Urinary bladder (tissue), 4 donors: ENCODE data around the gene NOX5. TPM values are rescaled to one million over a fixed set of nuclear protein-coding genes. Genes with fewer than 3 reads are reported as not detected.
A peak's percentile ranks its signal among the peaks of the same experiment; 100 is the strongest.
"Not testable (repeated sequence)": the region's sequence is repeated elsewhere in the genome, so short reads cannot be mapped to it uniquely, and the experiment has no call there.

ENCODE experiments used
- DNase-seq: peaks from one replicate; pipeline ENCODE4 v3.0.0-alpha.2; 2015; ENCODE audit errors: extremely low spot score
- H3K27ac ChIP-seq: one replicate; pipeline ENCODE4 v1.5.1; 2013; ENCODE audit warnings: low read depth, mild to moderate bottlenecking, moderate library complexity
- H3K36me3 ChIP-seq: one replicate; pipeline ENCODE4 v1.6.1; 2013; ENCODE audit warnings: mild to moderate bottlenecking, moderate library complexity; ENCODE audit not compliant: insufficient read depth
- H3K4me1 ChIP-seq: one replicate; pipeline ENCODE4 v1.6.1; 2013; ENCODE audit warnings: mild to moderate bottlenecking, moderate library complexity; ENCODE audit not compliant: insufficient read depth
- H3K4me3 ChIP-seq: one replicate; pipeline ENCODE4 v1.5.1; 2013; ENCODE audit warnings: low read depth, low read length
- WGBS: extraction: QIAGEN DNeasy Blood & Tissue Kit; methylation state at CpG from one replicate; pipeline ENCODE4 v1.1.7; 2013; 5-methylcytosine and 5-hydroxymethylcytosine counted together
- polyA plus RNA-seq: library from polyadenylated mRNA; stranded (reverse); fragments of 200-250 nt; gene quantifications from one replicate; pipeline ENCODE4 v1.2.3, GENCODE V29; 2013
- total RNA-seq: library from RNA; depleted of rRNA; stranded (reverse); fragments of >200 nt; gene quantifications from one replicate; pipeline ENCODE4 v1.2.3, GENCODE V29; 2014
- donor health status: healthy with polysubstance abuse.
- donor health status: healthy.

NOX5 gene
- total and polyA plus RNA-seq, 2 donors, result 0.16 to 0.19 TPM

DNA sequence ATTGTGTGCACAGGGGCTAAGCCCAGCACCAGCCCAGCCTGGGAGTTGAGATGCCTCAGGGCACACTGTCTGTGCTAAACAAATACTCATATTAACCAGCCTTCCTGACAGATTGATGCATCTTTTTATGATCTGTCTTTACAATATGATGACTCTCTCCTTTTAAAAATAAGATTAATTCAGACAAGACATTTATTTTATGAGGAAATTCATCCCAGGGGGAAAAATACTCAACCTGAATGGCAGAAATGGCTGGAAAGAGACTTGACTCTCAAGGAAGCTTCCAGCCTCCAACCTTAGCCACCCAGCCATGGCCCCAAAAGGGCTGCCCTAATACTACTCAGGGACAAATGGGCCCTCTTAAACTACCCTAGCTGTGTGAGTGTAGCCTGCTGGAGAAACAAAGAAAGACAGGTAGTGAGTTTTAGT is 46.9 kb downstream of the NOX5 start:
- no peaks in the 10 kb centered on the region for H3K36me3 ChIP-seq
- H3K4me3 ChIP-seq, result no peak overlapping the region
- no peak overlapping the region for H3K27ac ChIP-seq
- H3K4me1 ChIP-seq, result no peaks in the 10 kb centered on the region
- no peak for DNase-seq

DNA sequence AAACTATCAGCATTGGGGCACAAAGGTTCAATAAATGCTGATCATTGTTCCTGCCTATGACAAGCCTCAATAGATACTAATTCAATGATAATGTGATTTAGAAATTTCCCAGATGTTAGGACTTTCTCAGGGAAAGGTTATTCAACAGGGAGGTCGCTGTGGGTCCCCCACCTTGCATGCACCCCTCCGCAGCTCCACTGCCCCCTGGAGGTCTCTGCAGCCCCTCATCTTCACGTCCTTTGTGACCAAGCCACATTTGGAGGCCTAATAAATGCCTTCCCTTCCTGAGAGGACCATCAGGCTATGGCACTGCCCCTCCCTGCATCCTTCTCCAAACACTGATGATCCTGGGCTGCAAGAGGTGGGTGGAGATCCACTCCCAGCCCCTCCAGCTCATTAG is 50.2 kb downstream of the NOX5 start:
- Histone ChIP-seq H3K4me1 (no peaks in the 10 kb centered on the region), H3K4me3 (no peak overlapping the region), H3K36me3 (no peaks in the 10 kb centered on the region), H3K27ac (no peak overlapping the region)
- DNase-seq, result no peak
- 71% methylated on average over 3 of the region's 3 CpGs for WGBS

DNA sequence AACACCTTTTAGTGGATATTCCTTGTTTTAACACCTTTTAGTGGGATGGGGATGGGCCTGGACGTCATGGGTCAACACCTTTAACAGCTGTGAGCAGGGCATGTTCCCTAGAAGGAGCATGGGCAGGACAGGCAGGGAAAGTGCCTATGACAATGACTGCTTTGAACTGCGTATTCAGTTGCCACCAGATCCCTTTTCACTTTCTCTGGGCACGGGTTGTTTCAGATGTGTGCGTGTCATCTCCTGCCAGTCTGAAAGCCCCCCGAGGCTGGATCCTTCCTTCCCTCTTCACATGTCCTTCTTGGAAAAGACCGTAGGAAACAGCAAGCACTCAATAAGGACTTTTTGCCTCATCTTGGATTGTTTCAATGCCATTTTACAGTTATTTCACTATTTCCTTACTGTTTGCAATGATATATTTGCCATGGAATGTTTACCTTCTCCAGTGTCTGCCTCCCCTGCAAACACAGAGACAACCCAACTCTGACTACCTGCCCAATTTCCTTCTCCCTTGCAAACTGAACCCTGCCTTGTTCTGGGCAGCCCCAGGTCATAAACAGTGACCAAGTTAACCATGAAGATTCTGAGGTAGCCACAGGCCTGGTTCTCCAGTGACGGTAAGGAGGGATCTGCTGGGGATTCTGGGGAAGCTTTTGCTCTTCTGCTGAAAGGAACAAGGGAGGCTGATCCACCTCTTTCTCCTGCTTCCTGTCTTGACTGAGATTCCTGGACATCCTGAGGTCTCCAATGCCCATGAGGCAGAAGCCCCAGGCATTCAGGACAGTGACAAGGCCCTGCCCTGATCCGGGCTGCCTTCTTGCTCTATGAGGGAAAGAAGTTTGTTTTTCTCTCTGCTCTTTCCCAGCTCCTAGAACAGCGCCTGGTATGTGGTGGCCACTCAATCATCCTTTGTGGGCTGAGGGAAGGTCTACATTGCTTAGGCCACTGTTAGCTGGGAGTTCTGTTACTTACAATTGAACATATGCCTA is 51.8 kb downstream of the NOX5 start:
- Histone ChIP-seq H3K36me3 (no peaks in the 10 kb centered on the region), H3K4me1 (no peaks in the 10 kb centered on the region), H3K27ac (no peak overlapping the region), H3K4me3 (no peak overlapping the region)
- no peak for DNase-seq
- WGBS, result 92% methylated on average over 9 of the region's 9 CpGs

DNA sequence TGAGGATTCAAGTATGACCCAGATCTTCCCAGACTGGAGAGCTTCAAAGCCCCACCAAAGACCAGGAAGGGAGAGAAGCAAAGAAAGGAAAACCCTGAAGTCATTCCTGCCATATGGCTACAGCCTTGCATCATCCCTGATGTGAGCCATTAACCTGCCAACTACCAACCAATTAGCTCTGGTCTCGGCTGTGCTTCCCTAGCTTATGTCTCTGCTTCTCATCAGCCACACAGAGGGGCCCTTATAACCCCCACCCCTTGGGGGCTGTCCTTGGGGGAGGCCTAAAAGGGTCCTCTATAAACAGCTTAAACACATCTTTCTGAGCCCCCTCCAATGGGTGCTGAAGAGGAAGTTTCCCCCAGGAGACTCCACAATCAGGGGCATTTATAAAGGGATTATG is 52.8 kb downstream of the NOX5 start:
- Histone ChIP-seq H3K27ac (no peak overlapping the region), H3K36me3 (no peaks in the 10 kb centered on the region), H3K4me1 (no peaks in the 10 kb centered on the region), H3K4me3 (no peak overlapping the region)
- 78% methylated on average over 1 of the region's 1 CpG for WGBS
- no peak for DNase-seq

DNA sequence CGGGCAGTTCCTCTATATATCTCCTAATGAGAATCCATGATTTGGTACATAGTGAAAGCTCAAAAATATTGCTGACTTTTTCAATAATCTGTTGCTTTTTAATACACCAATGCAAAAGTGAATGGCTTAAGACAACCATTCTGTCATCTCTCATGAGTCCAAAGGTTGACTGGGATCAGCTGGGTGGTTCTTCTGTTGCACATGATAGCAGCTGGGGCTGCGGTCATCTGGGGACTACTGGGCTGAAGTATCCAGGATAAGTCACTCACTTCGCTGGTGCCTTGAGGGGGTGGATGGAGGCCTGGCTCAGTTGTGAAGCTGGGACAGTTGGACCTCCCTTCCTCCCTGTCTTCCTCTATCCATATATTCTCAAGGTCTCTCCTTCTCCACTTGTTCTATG is 53.7 kb downstream of the NOX5 start:
- 96% methylated on average over 3 of the region's 3 CpGs for WGBS
- no peaks in the 10 kb centered on the region for H3K4me1 ChIP-seq
- H3K27ac ChIP-seq, result no peak overlapping the region
- DNase-seq, result no peak
- H3K36me3 ChIP-seq, result no peaks in the 10 kb centered on the region
- H3K4me3 ChIP-seq, result no peak overlapping the region

DNA sequence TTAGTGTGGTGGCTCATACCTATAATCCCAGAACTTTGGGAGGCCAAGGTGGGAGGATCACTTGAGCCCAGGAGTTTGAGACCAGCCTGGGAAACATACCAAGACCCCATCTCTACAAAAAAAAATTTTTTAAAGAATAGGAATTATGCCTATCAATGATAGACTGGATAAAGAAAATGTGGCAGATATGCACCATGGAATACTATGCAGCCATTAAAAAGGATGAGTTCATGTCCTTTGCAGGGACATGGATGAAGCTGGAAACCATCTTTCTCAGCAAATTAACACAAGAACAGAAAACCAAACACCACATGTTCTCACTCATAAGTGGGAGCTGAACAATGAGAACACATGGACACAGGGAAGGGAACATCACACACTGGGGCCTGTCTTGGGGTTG is 54.8 kb downstream of the NOX5 start:
- not testable (repeated sequence) for H3K27ac ChIP-seq, H3K36me3 ChIP-seq, H3K4me1 ChIP-seq, DNase-seq, H3K4me3 ChIP-seq

DNA sequence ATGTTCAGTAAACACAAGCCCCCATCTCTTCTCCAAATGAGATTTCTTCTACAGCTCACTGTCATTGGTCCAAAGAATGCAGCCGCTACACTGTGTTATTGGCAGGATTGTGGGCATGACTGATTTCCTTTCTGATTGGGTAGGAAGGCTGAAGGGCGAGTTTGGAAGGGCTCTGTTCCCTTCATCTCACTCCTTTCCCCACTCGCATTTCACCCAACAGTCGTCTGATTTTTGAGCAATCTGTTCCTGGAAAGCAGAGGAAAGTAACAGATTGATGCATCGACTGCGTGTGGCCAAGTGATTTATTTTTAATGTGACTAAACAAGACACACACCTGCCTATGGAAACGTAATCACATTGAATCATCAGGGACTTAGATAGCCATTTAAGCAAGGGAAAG is 55.5 kb downstream of the NOX5 start:
- Histone ChIP-seq H3K36me3 (no peaks in the 10 kb centered on the region), H3K27ac (no peak overlapping the region), H3K4me3 (no peak overlapping the region), H3K4me1 (no peaks in the 10 kb centered on the region)
- no peak for DNase-seq
- WGBS, result 88% methylated on average over 7 of the region's 7 CpGs

DNA sequence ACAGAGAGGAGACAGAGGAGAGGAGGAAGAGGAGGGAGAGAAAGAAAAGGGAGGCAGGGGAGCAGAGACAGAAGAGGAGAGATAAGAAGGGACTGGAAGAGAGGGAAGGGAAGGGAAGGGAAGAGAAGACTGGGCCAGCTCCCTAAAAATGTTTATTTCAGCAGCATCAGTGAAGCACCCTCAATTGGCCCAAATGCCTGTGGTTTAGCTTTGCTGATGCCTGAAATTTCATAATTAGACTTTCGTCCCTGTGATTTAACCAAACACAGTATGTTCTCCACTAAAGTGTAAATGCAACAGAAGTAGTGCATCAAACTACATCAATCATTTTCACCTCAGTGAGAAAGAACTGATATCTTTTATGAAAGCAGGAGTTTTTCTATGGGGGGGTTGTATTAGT is 55.9 kb downstream of the NOX5 start:
- Histone ChIP-seq H3K27ac (no peak overlapping the region), H3K4me1 (no peaks in the 10 kb centered on the region), H3K4me3 (no peak overlapping the region), H3K36me3 (no peaks in the 10 kb centered on the region)
- DNase-seq, result no peak
- 95% methylated on average over 1 of the region's 1 CpG for WGBS

DNA sequence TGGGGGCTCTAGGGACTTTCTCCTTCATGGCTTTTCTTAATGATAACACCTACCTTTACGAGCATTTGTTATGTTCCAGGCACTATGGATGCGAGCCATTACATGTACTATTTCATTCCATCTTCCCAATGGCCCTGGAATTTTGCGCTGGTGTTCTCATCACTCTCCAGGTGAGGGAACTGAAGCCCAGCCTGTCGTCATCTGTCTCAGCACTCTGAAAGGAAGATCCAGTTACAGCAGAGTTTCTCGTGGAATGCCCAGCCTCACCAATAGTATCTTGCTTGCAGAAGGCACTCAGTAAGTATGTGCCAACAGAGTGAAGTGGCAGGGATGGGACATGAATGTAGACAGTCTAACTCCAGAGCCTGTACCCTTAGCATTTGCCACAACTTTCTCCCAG is 56.8 kb downstream of the NOX5 start:
- no peak overlapping the region for H3K4me3 ChIP-seq
- no peak for DNase-seq
- no peak overlapping the region for H3K27ac ChIP-seq
- H3K36me3 ChIP-seq, result no peaks in the 10 kb centered on the region
- 81% methylated on average over 5 of the region's 5 CpGs for WGBS
- no peaks in the 10 kb centered on the region for H3K4me1 ChIP-seq

DNA sequence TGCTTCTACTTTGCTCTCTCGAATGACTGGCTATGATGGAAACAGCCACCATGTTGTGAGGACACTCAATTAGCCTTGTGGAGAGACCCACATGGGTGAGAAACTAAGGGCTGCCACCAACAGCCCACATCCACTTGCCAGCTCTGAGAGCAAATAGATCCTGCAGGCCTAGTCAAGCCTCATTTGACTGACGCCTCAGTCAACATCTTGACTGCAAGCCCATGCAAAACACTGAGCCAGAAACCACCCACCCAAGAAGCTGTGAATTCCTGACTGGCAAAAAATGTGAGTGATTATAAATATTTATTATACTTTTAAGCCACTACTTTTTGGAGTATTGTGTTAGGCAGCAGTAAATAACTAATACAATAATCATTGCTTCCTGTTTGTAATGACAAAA is 58.4 kb downstream of the NOX5 start:
- Histone ChIP-seq H3K36me3 (no peaks in the 10 kb centered on the region), H3K27ac (no peak overlapping the region), H3K4me3 (no peak overlapping the region), H3K4me1 (no peaks in the 10 kb centered on the region)
- 96% methylated on average over 2 of the region's 2 CpGs for WGBS
- DNase-seq, result no peak

DNA sequence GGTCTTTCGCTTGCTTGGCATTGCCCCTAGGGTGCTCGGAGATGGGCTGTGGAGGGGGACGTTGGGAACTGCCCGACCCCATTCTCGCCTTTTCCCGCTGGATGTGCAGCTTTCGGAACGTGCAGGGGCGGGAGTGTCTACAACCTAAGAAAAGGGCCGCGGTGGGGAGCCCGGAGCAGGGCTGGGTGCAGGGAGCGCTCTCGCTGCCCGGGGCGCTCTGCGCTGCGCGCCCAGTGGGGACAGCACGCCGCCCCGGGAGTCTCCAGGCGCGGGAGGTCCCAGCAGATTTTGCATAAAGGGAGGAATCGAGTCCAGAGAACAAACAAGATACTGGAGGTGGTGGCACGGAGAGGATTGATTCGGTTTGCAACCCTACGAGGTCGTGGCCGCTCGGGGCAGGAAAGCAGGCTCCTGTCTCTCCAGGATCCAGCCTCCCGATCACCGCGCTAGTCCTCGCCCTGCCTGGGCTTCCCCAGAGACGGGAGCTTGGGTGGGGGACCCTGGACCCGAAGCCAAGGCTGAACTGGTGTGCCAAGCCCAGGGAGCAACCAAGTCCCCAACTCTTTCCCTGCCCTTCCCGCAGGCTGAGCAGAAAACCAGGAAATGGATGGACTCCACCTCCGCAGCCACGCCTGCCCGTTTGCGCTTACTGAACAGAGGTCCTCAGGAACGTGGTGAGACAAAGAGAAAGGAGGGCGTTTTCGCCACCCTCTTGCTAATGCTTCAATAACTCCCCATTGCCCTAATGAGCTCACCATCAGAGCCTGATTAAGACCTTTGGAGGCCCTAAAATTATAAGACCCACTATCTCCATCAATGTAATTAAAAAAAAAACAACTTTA is 59.7 kb downstream of the NOX5 start:
- Histone ChIP-seq H3K4me3 (peak overlapping the region; percentile 52), H3K4me1 (no peaks in the 10 kb centered on the region), H3K36me3 (no peaks in the 10 kb centered on the region), H3K27ac (no peak overlapping the region)
- DNase-seq, result no peak
- 2% methylated on average over 45 of the region's 45 CpGs for WGBS

DNA sequence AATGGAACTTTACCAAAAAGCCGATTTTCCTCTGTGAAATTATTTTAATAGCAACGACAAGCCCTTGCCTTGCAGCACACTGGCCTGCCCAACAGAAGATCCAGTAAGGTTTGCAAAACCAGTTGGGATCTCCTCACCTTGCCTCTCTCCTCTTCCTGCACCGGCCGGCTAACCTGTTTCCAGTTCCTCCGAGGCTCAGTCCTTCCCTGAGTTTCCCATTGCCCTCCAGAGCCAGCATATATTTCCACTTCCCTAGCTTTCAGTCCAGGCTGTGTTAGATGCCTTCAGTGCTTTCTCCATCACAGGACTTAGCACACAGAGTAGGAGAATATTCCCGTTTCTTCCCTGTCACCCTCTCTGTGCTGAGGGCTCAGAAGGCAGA is 60.3 kb downstream of the NOX5 start:
- DNase-seq, result no peak
- H3K27ac ChIP-seq, result no peak overlapping the region
- no peaks in the 10 kb centered on the region for H3K36me3 ChIP-seq
- no peaks in the 10 kb centered on the region for H3K4me1 ChIP-seq
- no peak overlapping the region for H3K4me3 ChIP-seq
- 35% methylated on average over 6 of the region's 6 CpGs for whole genome bisulfite sequencing

DNA sequence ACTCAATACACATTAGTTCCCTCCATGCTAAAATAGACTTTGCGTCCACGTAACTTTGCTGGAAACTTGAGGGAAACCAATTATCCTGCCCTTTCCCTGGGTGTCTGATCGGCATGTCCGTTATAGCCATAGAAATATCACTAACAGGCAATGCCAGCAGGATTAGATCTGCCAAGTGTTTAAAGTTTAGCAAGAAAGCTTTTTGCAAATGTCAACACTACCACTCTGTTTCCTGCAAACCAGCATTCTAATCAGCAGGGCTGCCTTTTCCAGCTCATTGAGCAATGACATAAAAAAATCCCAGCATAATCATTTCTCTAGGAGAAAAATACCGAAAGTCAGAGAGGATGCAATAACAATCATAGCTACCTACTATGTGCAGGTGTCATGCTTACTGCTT is 60.9 kb downstream of the NOX5 start:
- WGBS, result 92% methylated on average over 5 of the region's 5 CpGs
- H3K4me1 ChIP-seq, result no peaks in the 10 kb centered on the region
- no peak for DNase-seq
- no peak overlapping the region for H3K4me3 ChIP-seq
- no peak overlapping the region for H3K27ac ChIP-seq
- no peaks in the 10 kb centered on the region for H3K36me3 ChIP-seq

DNA sequence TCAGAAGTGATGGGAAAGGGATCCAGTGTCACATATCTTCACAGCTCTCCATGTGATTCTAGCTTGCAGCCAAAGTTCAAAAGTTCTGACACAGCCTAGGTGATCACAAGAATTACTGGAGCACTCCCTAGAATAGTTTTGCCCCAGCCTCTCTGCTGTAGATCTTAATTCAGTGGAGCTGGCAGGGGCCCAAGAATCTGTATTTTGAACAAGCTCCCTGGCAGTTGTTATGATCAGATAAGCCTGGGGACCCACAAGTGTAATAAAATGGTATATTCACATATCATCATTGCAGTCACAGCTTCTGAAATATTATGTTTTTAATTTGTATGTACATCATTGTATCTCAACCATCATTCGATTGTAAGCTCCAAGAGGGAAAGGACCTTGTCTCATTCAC is 62.3 kb downstream of the NOX5 start:
- no peak overlapping the region for H3K27ac ChIP-seq
- no peak overlapping the region for H3K4me3 ChIP-seq
- 97% methylated on average over 1 of the region's 1 CpG for WGBS
- H3K4me1 ChIP-seq, result no peaks in the 10 kb centered on the region
- no peaks in the 10 kb centered on the region for H3K36me3 ChIP-seq
- DNase-seq, result no peak
